Skeletal muscle tissue (tissue), 4 donors: ENCODE data around the gene WASF3. TPM values are rescaled to one million over a fixed set of nuclear protein-coding genes. Genes with fewer than 3 reads are reported as not detected.
"Not testable (repeated sequence)": the region's sequence is repeated elsewhere in the genome, so short reads cannot be mapped to it uniquely, and the experiment has no call there.

Experiments used
- H3K27ac ChIP-seq: one replicate; pipeline ENCODE4 v1.7.0; 2013; ENCODE audit warnings: mild to moderate bottlenecking, low read depth, low read length, inconsistent platforms
- H3K27me3 ChIP-seq, 3 donors: one replicate each; pipeline ENCODE4 v1.7.0; 2013; ENCODE audit warnings: low read length in 3 of 3; ENCODE audit not compliant: control insufficient read depth in 3 of 3, insufficient read depth in 3 of 3
- H3K36me3 ChIP-seq, 3 donors: one replicate each; pipeline ENCODE4 v1.7.0; 2013; ENCODE audit warnings: low read length in 3 of 3; ENCODE audit not compliant: control insufficient read depth in 3 of 3, insufficient read depth in 3 of 3
- H3K4me1 ChIP-seq, 3 donors: one replicate each; pipeline ENCODE4 v1.7.0; 2013; ENCODE audit warnings: low read length in 3 of 3, mild to moderate bottlenecking in 3 of 3; ENCODE audit not compliant: control insufficient read depth in 3 of 3, insufficient read depth in 3 of 3
- H3K4me3 ChIP-seq, 3 donors: one replicate each; pipeline ENCODE4 v1.7.0; 2013; ENCODE audit warnings: low read length in 3 of 3
- H3K9ac ChIP-seq, 3 donors: one replicate each; pipeline ENCODE4 v1.7.0; 2013; ENCODE audit warnings: low read length in 3 of 3, mild to moderate bottlenecking in 3 of 3, moderate library complexity in 2 of 3, low read depth in 1 of 3
- H3K9me3 ChIP-seq, 3 donors: one replicate each; pipeline ENCODE4 v1.7.0; 2013; ENCODE audit warnings: low read length in 3 of 3; ENCODE audit not compliant: control insufficient read depth in 3 of 3
- total RNA-seq: library from RNA; depleted of rRNA; stranded (reverse); fragments of >200 nt; gene quantifications from one replicate; pipeline ENCODE4 v1.2.3, GENCODE V29; 2014
- donor health status: Osteomylitis.

WASF3 gene
- total RNA-seq, 1 donor from 2014 or later: 4.7 TPM

GRCh38 chr13:26711211-26711610 lies 153.7 kb downstream of the WASF3 start:
- H3K27me3 ChIP-seq: peaks cover 2 to 10% (median 8%) of the 10 kb centered on the region in 3 donors
- no peaks in the 10 kb centered on the region for H3K36me3 ChIP-seq
- H3K27ac ChIP-seq: no peak overlapping the region
- H3K4me1 ChIP-seq: no peaks in the 10 kb centered on the region
- H3K9ac ChIP-seq: no peak overlapping the region
- H3K9me3 ChIP-seq: peaks cover 0 to 4% (median 0%) of the 10 kb centered on the region in 3 donors
- H3K4me3 ChIP-seq: no peak overlapping the region

- Histone ChIP-seq H3K9ac (no peak overlapping the region), H3K27ac (no peak overlapping the region), H3K4me1 (no peaks in the 10 kb centered on the region), H3K9me3 (peaks cover 0 to 4% (median 0%) of the 10 kb centered on the region in 3 donors), H3K27me3 (peaks cover 0 to 4% (median 3%) of the 10 kb centered on the region in 3 donors), H3K36me3 (no peaks in the 10 kb centered on the region), H3K4me3 (no peak overlapping the region)
Measured at GRCh38 chr13:26713341-26713740, 155.9 kb downstream of the WASF3 start.

GRCh38 chr13:26716984-26717383 lies 159.5 kb downstream of the WASF3 start:
- no peak overlapping the region for H3K9ac ChIP-seq
- H3K4me1 ChIP-seq: no peaks in the 10 kb centered on the region
- H3K27me3 ChIP-seq: no peaks in the 10 kb centered on the region
- H3K27ac ChIP-seq: no peak overlapping the region
- H3K9me3 ChIP-seq: peaks cover 0 to 4% (median 0%) of the 10 kb centered on the region in 3 donors
- H3K36me3 ChIP-seq: no peaks in the 10 kb centered on the region
- no peak overlapping the region for H3K4me3 ChIP-seq

- Histone ChIP-seq H3K27me3 (no peaks in the 10 kb centered on the region), H3K36me3 (no peaks in the 10 kb centered on the region), H3K9ac (no peak overlapping the region), H3K27ac (no peak overlapping the region), H3K4me3 (no peak overlapping the region), H3K9me3 (peaks cover 0 to 2% (median 0%) of the 10 kb centered on the region in 3 donors), H3K4me1 (no peaks in the 10 kb centered on the region)
Measured at GRCh38 chr13:26718146-26718545, 160.7 kb downstream of the WASF3 start.

GRCh38 chr13:26718872-26719271 lies 161.4 kb downstream of the WASF3 start:
- Histone ChIP-seq H3K4me3 (no peak overlapping the region), H3K36me3 (no peaks in the 10 kb centered on the region), H3K4me1 (no peaks in the 10 kb centered on the region), H3K27me3 (no peaks in the 10 kb centered on the region), H3K9ac (no peak overlapping the region), H3K27ac (no peak overlapping the region), H3K9me3 (no peaks in the 10 kb centered on the region)

GRCh38 chr13:26719356-26719945 lies 162.0 kb downstream of the WASF3 start:
- H3K27me3 ChIP-seq: no peaks in the 10 kb centered on the region
- no peak overlapping the region for H3K27ac ChIP-seq
- H3K9me3 ChIP-seq: no peaks in the 10 kb centered on the region
- no peaks in the 10 kb centered on the region for H3K36me3 ChIP-seq
- H3K4me3 ChIP-seq: no peak overlapping the region
- no peaks in the 10 kb centered on the region for H3K4me1 ChIP-seq
- H3K9ac ChIP-seq: no peak overlapping the region

GRCh38 chr13:26721251-26722121 lies 164.0 kb downstream of the WASF3 start:
- no peak overlapping the region for H3K4me3 ChIP-seq
- no peaks in the 10 kb centered on the region for H3K4me1 ChIP-seq
- H3K9ac ChIP-seq: no peak overlapping the region
- no peaks in the 10 kb centered on the region for H3K9me3 ChIP-seq
- H3K36me3 ChIP-seq: no peaks in the 10 kb centered on the region
- H3K27me3 ChIP-seq: no peaks in the 10 kb centered on the region
- H3K27ac ChIP-seq: no peak overlapping the region

- Histone ChIP-seq H3K27me3 (no peaks in the 10 kb centered on the region), H3K4me3 (no peak overlapping the region), H3K27ac (no peak overlapping the region), H3K9ac (no peak overlapping the region), H3K4me1 (no peaks in the 10 kb centered on the region), H3K36me3 (no peaks in the 10 kb centered on the region), H3K9me3 (no peaks in the 10 kb centered on the region)
Measured at GRCh38 chr13:26722321-26722720, 164.8 kb downstream of the WASF3 start.

- H3K27me3 ChIP-seq, H3K27ac ChIP-seq, H3K4me3 ChIP-seq, H3K9me3 ChIP-seq, H3K4me1 ChIP-seq, H3K36me3 ChIP-seq, H3K9ac ChIP-seq: not testable (repeated sequence)
Measured at GRCh38 chr13:26723620-26724019, 166.1 kb downstream of the WASF3 start.

- Histone ChIP-seq H3K9me3 (no peaks in the 10 kb centered on the region), H3K4me1 (peaks cover 0 to 2% (median 0%) of the 10 kb centered on the region in 3 donors), H3K36me3 (no peaks in the 10 kb centered on the region), H3K9ac (no peak overlapping the region), H3K27ac (no peak overlapping the region), H3K4me3 (no peak overlapping the region), H3K27me3 (no peaks in the 10 kb centered on the region)
Measured at GRCh38 chr13:26726684-26727083, 169.2 kb downstream of the WASF3 start.
